CD4-positive, alpha-beta T cell (primary cell): Measurements from ENCODE around the gene F8. TPM values are rescaled to one million over a fixed set of nuclear protein-coding genes. Genes with fewer than 3 reads are reported as not detected.
"Not testable (repeated sequence)": the region's sequence is repeated elsewhere in the genome, so short reads cannot be mapped to it uniquely, and the experiment has no call there.

ENCODE experiments used
- ATAC-seq: fragments of 200-7000 bp; cut with Tn5 transposase; one replicate; pipeline ENCODE4 v1.10.0; 2022; ENCODE audit warnings: mild to moderate bottlenecking; ENCODE audit not compliant: poor library complexity
- CTCF ChIA-PET: fragments of 350-600 bp; sonication (Branson Sonifier 250); formaldehyde crosslinking; loops from one replicate; lab custom pipeline; 2021; ENCODE audit warnings: antibody characterized with exemption, inconsistent platforms; lab: Charles Lee
- POLR2A ChIA-PET: fragments of 350-600 bp; sonication (Branson Sonifier 250); formaldehyde crosslinking; loops from one replicate; lab custom pipeline; 2021; ENCODE audit warnings: antibody characterized with exemption, inconsistent platforms; lab: Charles Lee
- DNase-seq, 14 experiments: peaks; one replicate each; pipeline ENCODE4 v3.0.0-alpha.2; 2013 to 2020; ENCODE audit warnings: mixed read lengths in 2 of 14
- H3K27ac ChIP-seq, 2 donors: one replicate each; pipeline versions ENCODE4 v1.5.1 to v1.7.0; 2013; ENCODE audit warnings: low read length in 2 of 2, low read depth in 1 of 2, mild to moderate bottlenecking in 1 of 2
- H3K27me3 ChIP-seq, 2 experiments: 1 replicate in 1 of 2; 2 replicates in 1 of 2; pipeline versions ENCODE4 v1.6.1 to v1.7.0; 2013; ENCODE audit warnings: low read length in 2 of 2, control low read depth in 1 of 2, mild to moderate bottlenecking in 1 of 2, moderate library complexity in 1 of 2; ENCODE audit not compliant: insufficient read depth in 2 of 2, control insufficient read depth in 1 of 2
- H3K36me3 ChIP-seq: one replicate; pipeline ENCODE4 v1.6.1; 2013; ENCODE audit warnings: low read length, control low read depth; ENCODE audit not compliant: insufficient read depth
- H3K4me1 ChIP-seq: one replicate; pipeline ENCODE4 v1.6.1; 2013; ENCODE audit warnings: low read length, control low read depth; ENCODE audit not compliant: insufficient read depth
- H3K4me3 ChIP-seq: one replicate; pipeline ENCODE4 v1.5.1; 2013; ENCODE audit warnings: mild to moderate bottlenecking, low read length, moderate library complexity
- H3K9me3 ChIP-seq, 2 experiments: 1 replicate in 1 of 2; 2 replicates in 1 of 2; pipeline versions ENCODE4 v1.6.1 to v1.7.0; 2013; ENCODE audit warnings: low read length in 2 of 2, mild to moderate bottlenecking in 2 of 2, control low read depth in 1 of 2, moderate library complexity in 1 of 2; ENCODE audit not compliant: control insufficient read depth in 1 of 2, insufficient read depth in 1 of 2
- H3K27ac Mint-ChIP-seq: one replicate; pipeline ENCODE4 v1.8.0; 2020; ENCODE audit warnings: mixed read lengths
- H3K27me3 Mint-ChIP-seq: one replicate; pipeline ENCODE4 v1.8.0; 2021; ENCODE audit warnings: mixed read lengths
- H3K36me3 Mint-ChIP-seq: one replicate; pipeline ENCODE4 v1.8.0; 2021; ENCODE audit warnings: low read depth, mixed read lengths
- H3K4me1 Mint-ChIP-seq: one replicate; pipeline ENCODE4 v1.8.0; 2021; ENCODE audit warnings: low read depth, mixed read lengths
- H3K4me3 Mint-ChIP-seq: one replicate; pipeline ENCODE4 v1.8.0; 2020; ENCODE audit warnings: mild to moderate bottlenecking, mixed read lengths
- H3K9me3 Mint-ChIP-seq: one replicate; pipeline ENCODE4 v1.8.0; 2020; ENCODE audit warnings: mixed read lengths
- intact Hi-C, 2 experiments: fragments of 100-400 bp; cut with DNase I in 1 of 2; cut with micrococcal nuclease in 1 of 2; formaldehyde crosslinking; loops; one replicate each; pipeline versions ENCODE4 v1.15.1 to v1.9.0; 2023 to 2025; cut with DNase I, micrococcal nuclease
- total RNA-seq, 174 experiments: library from RNA in 2 of 174; stranded (reverse) in 2 of 174; gene quantifications; one replicate each; pipeline ENCODE4 v1.2.3 and lab custom pipeline; 2021 to 2026
- TF ChIP-seq, protein P1 (sequence below): fragments of 200-600 bp; IDR thresholded peaks from one replicate; pipeline ENCODE4 v1.8.0; 2022; ENCODE audit warnings: antibody characterized with exemption, mild to moderate bottlenecking

Gene F8
- total RNA-seq, 2 experiments from 2014 or later = 0.66 to 0.67 TPM

DNA sequence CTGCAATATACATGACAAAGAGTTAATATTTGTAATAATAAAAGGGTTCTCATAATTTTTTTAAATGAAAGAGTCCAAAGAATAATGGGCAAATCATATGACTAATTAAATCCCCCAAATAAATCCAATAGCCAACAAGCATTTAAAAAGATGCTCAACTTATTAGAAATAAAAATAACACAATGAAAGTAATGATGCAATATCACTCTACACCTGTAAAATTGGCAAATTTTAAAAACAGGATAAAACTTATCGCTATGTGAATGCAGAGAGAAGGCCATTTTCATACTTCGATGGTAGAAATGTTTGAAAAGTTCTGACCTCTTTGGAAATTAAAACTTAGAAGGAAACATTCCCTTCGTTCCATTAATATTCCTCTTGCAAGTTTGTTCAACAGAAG lies 1.9 kb downstream of the F8 start:
- Histone ChIP-seq H3K36me3 (no peaks in the 10 kb centered on the region), H3K4me1 (no peaks in the 10 kb centered on the region), H3K9me3 (no peaks in the 10 kb centered on the region), H3K27ac (no peak overlapping the region), H3K27me3 (no peaks in the 10 kb centered on the region), H3K4me3 (no peak overlapping the region)
- TF ChIP-seq, protein P1, sequence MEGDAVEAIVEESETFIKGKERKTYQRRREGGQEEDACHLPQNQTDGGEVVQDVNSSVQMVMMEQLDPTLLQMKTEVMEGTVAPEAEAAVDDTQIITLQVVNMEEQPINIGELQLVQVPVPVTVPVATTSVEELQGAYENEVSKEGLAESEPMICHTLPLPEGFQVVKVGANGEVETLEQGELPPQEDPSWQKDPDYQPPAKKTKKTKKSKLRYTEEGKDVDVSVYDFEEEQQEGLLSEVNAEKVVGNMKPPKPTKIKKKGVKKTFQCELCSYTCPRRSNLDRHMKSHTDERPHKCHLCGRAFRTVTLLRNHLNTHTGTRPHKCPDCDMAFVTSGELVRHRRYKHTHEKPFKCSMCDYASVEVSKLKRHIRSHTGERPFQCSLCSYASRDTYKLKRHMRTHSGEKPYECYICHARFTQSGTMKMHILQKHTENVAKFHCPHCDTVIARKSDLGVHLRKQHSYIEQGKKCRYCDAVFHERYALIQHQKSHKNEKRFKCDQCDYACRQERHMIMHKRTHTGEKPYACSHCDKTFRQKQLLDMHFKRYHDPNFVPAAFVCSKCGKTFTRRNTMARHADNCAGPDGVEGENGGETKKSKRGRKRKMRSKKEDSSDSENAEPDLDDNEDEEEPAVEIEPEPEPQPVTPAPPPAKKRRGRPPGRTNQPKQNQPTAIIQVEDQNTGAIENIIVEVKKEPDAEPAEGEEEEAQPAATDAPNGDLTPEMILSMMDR = no peak
- DNase-seq (no peak), ATAC-seq (no peak)
- Mint-ChIP-seq H3K27ac (no peak overlapping the region), H3K36me3 (no peaks in the 10 kb centered on the region), H3K9me3 (no peaks in the 10 kb centered on the region), H3K4me3 (no peak overlapping the region), H3K27me3 (no peaks in the 10 kb centered on the region), H3K4me1 (no peaks in the 10 kb centered on the region)
- POLR2A ChIA-PET = no interaction called here
- CTCF ChIA-PET = no interaction called here
- intact Hi-C loops = loop anchor here in 1 of 2 experiments (5.0 kb wide), 1 partner anchor 37 kb away; no protein-coding TSS in a partner anchor

DNA sequence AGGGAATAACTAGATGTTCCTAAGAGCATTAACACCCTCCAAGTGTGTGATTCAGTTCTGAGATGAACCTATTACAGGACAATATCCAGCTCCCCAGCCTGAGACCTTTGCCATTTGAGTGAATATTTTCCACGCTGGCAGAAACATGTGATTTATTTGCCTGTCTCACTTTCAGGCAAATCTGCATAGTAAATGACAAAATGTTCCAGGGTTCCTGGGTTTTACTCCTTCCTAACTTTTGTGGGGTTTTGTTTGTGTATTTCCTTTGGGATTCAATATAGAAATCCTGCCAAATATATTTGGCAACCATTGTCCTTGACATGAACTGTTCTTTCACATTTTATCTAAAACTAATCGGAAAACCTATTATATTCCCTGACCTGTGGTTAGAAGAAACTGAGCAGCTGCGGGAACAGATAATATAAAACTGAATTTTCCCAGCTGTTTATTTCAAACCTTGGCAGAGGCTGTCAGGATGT lies 12.5 kb downstream of the F8 start:
- H3K9me3 ChIP-seq = no peaks in the 10 kb centered on the region
- H3K4me1 ChIP-seq = no peaks in the 10 kb centered on the region
- H3K27ac Mint-ChIP-seq = no peak overlapping the region
- no peaks in the 10 kb centered on the region for H3K36me3 ChIP-seq
- no peaks in the 10 kb centered on the region for H3K9me3 Mint-ChIP-seq
- no peak overlapping the region for H3K4me3 Mint-ChIP-seq
- intact Hi-C loops = no loop called here
- DNase-seq = no peak
- ChIA-PET POLR2A (no interaction called here), CTCF (no interaction called here)
- no peak for ATAC-seq
- no peak overlapping the region for H3K4me3 ChIP-seq
- no peak overlapping the region for H3K27ac ChIP-seq
- H3K36me3 Mint-ChIP-seq = no peaks in the 10 kb centered on the region
- H3K27me3 ChIP-seq = no peaks in the 10 kb centered on the region
- no peaks in the 10 kb centered on the region for H3K4me1 Mint-ChIP-seq
- TF ChIP-seq, protein P1 = no peak
- no peaks in the 10 kb centered on the region for H3K27me3 Mint-ChIP-seq

DNA sequence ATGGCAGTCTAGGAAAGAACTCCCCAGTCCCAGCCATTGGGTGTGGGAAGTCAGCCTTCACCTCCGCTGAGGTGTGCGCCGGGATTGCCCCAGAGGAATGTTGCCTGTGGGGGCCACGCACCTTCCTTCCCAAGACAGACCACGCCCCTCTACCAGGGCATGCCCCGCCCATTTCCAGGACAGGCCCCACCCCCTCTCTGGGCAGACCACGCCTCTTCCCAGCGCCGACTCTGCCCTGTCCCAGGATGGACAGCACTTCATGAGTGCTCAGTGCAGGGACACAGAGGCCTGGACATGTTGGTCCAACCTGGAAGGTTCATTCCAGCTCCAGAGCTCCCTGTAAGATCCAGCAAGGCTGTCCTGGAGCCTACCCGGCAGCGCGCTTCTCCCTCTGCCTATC lies 13.9 kb downstream of the F8 start:
- H3K4me1 ChIP-seq, H3K27ac Mint-ChIP-seq, H3K9me3 Mint-ChIP-seq, H3K27ac ChIP-seq, H3K36me3 Mint-ChIP-seq, intact Hi-C loops, H3K27me3 Mint-ChIP-seq, H3K4me1 Mint-ChIP-seq, H3K4me3 ChIP-seq, DNase-seq, ATAC-seq, CTCF ChIA-PET, H3K36me3 ChIP-seq, H3K4me3 Mint-ChIP-seq, H3K9me3 ChIP-seq, POLR2A ChIA-PET, H3K27me3 ChIP-seq: not testable (repeated sequence)

DNA sequence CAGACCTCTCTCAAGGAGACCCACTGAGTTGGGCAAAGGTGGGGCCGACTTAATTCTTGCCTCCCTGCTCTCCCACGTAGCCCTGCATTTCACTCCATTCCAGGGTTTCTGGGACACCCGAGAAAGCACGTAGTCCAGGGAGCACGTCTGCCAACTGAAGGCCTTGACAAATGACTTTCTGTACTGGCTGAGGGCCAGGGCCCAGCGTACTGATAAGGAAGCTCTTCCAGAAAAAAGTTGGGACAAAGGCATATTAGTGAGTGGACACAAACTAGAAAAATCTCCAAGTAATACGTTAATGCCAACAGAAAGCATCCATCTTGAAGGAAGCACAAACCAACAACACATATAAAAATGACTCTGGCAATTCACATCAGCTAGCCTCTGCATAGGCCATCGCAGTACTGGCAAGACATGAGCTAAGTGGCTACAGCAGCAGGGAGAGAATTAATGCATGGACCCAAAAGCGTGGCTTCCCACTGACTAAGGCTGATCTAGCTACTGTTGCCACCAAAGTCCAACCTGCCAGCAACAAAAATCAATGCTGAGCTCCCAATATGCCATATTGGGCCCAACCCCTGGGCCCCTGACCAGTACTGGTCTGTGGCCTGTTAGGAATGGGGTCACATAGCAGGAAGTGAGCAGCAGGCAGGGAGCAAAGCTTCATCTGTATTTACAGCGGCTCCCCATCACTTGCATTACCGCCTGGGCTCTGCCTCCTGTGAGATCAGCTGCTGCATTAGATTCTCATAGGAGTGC lies 15.4 kb downstream of the F8 start:
- ATAC-seq, CTCF ChIA-PET, H3K4me1 ChIP-seq, POLR2A ChIA-PET, DNase-seq, H3K4me3 Mint-ChIP-seq, H3K4me3 ChIP-seq, H3K27ac Mint-ChIP-seq, H3K36me3 ChIP-seq, H3K27ac ChIP-seq, H3K27me3 Mint-ChIP-seq, H3K9me3 ChIP-seq, intact Hi-C loops, H3K4me1 Mint-ChIP-seq, H3K27me3 ChIP-seq, H3K9me3 Mint-ChIP-seq, H3K36me3 Mint-ChIP-seq: not testable (repeated sequence)

DNA sequence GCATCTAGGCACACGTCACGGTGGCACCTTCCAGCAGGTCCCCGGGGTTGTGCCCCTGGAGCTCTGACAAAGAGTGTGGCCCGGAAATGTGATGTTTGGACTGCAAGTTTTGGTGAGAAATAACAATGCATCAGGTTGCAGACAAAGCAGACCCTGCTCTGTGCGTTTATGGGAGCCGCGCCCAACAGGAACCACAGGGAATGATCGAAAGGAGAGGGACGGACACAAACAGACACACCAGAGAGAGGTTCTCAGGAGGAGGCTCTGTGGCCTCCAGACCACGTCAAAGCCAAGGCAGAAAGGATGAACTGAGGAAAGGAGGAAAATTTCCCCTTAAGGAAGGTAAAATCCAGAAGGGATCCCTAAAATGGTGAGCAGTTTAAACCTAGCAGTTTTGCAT lies 16.1 kb downstream of the F8 start:
- H3K9me3 Mint-ChIP-seq, DNase-seq, H3K36me3 ChIP-seq, H3K4me3 ChIP-seq, ATAC-seq, H3K4me3 Mint-ChIP-seq, CTCF ChIA-PET, H3K9me3 ChIP-seq, H3K27ac ChIP-seq, H3K27ac Mint-ChIP-seq, H3K4me1 ChIP-seq, H3K4me1 Mint-ChIP-seq, H3K36me3 Mint-ChIP-seq, H3K27me3 Mint-ChIP-seq, H3K27me3 ChIP-seq, POLR2A ChIA-PET, intact Hi-C loops: not testable (repeated sequence)
